ENCODE results near the gene TSFM.

Gene TSFM

DNA sequence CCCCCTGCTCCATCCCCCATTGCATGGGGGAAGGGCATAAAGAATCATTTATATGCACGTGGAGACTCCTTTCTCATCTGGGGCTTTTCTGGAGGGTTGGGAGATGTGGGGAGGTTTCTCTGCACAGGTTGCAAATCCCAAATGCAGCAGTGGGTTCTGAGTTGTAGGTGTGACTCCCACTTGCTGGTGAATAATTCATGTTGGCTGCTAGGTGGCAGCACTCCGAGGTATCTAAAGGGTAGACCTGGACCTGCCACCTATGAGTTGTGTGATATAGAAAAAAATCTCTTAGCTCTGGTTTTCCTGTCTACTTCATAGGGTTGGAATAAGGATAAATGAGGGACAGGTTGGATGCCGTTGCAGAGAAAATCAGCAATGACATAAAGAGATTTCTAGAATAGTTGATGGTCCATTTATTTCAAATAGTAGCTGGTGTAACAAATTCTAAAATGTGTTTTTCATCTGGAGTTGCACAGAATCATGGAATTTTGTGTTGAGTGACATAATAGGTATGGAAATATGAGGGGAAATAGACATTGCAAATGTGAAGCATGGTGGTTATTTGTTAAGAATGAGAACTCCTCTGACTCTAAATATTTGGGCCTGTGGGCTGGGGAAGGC lies 23.1 kb upstream of the TSFM start:
- H3K36me3 ChIP-seq (ENCODE audit: control insufficient read depth, insufficient read depth, low read length) = no peaks in the 10 kb centered on the region
- no peak overlapping the region for H2AK5ac ChIP-seq (ENCODE audit: low read length)
- no peak overlapping the region for H4K5ac ChIP-seq (ENCODE audit: low read length)
- H3K9ac ChIP-seq (ENCODE audit: low read length) = no peak overlapping the region
- H3K4me1 ChIP-seq (ENCODE audit: control insufficient read depth, low read depth, low read length) = no peaks in the 10 kb centered on the region
- H3K56ac ChIP-seq (ENCODE audit: low read length) = no peak overlapping the region
- H4K8ac ChIP-seq (ENCODE audit: low read depth, low read length) = no peak overlapping the region
- H3K18ac ChIP-seq (ENCODE audit: low read length) = no peak overlapping the region
- H2BK120ac ChIP-seq (ENCODE audit: low read depth, low read length) = no peak overlapping the region
- no peak overlapping the region for H2BK5ac ChIP-seq (ENCODE audit: low read length)
- peaks cover 18% of the 10 kb centered on the region for H3K27me3 ChIP-seq (ENCODE audit: insufficient read depth, low read length, poor library complexity)
- peak; percentile 59 for DNase-seq
- no peak overlapping the region for H3K23ac ChIP-seq (ENCODE audit: low read length)
- no peak overlapping the region for H2BK15ac ChIP-seq (replicated peaks; ENCODE audit: low read depth)
- H3K79me2 ChIP-seq (ENCODE audit: control insufficient read depth, insufficient read depth, low read length) = no peaks in the 10 kb centered on the region
- WGBS (ENCODE audit: extremely low coverage, insufficient coverage, low lambda C conversion rate) = no CpG with 5 or more reads among the region's 3 CpGs
- H3K4ac ChIP-seq (ENCODE audit: low read depth, low read length) = no peak overlapping the region
- no peak overlapping the region for H3K27ac ChIP-seq (ENCODE audit: low read depth, low read length)
- no peak overlapping the region for H3K4me2 ChIP-seq (ENCODE audit: low read length)
- no peak overlapping the region for H3K4me3 ChIP-seq (ENCODE audit: low read length)
- no peaks in the 10 kb centered on the region for H3K79me1 ChIP-seq (ENCODE audit: low read length)

- Histone ChIP-seq H2BK15ac (replicated peaks; ENCODE audit: low read depth) (no peak overlapping the region), H3K4me1 (ENCODE audit: control insufficient read depth, low read depth, low read length) (peaks cover 2% of the 10 kb centered on the region), H3K56ac (ENCODE audit: low read length) (no peak overlapping the region), H3K79me2 (ENCODE audit: control insufficient read depth, insufficient read depth, low read length) (no peaks in the 10 kb centered on the region), H3K23ac (ENCODE audit: low read length) (no peak overlapping the region), H2AK5ac (ENCODE audit: low read length) (no peak overlapping the region), H3K27ac (ENCODE audit: low read depth, low read length) (no peak overlapping the region), H3K36me3 (ENCODE audit: control insufficient read depth, insufficient read depth, low read length) (no peaks in the 10 kb centered on the region), H2BK120ac (ENCODE audit: low read depth, low read length) (no peak overlapping the region), H4K5ac (ENCODE audit: low read length) (no peak overlapping the region), H3K18ac (ENCODE audit: low read length) (no peak overlapping the region), H3K4me2 (ENCODE audit: low read length) (no peak overlapping the region), H3K4me3 (ENCODE audit: low read length) (no peak overlapping the region), H2BK5ac (ENCODE audit: low read length) (no peak overlapping the region), H3K9ac (ENCODE audit: low read length) (no peak overlapping the region), H4K8ac (ENCODE audit: low read depth, low read length) (no peak overlapping the region), H3K4ac (ENCODE audit: low read depth, low read length) (no peak overlapping the region), H3K27me3 (ENCODE audit: insufficient read depth, low read length, poor library complexity) (peaks cover 21% of the 10 kb centered on the region), H3K79me1 (ENCODE audit: low read length) (no peaks in the 10 kb centered on the region)
- no peak for DNase-seq
- WGBS (ENCODE audit: extremely low coverage, insufficient coverage, low lambda C conversion rate) = no CpG with 5 or more reads among the region's 3 CpGs
These were observed 22.1 kb upstream of the TSFM start for GRCh38 chr12:57760347-57760982.

- no peak for DNase-seq
- WGBS (ENCODE audit: extremely low coverage, insufficient coverage, low lambda C conversion rate) = no CpG with 5 or more reads among the region's 4 CpGs
- peaks cover 20% of the 10 kb centered on the region for H3K27me3 ChIP-seq (ENCODE audit: insufficient read depth, low read length, poor library complexity)
These were observed 21.1 kb upstream of the TSFM start for GRCh38 chr12:57761391-57761998.

GRCh38 chr12:57762463-57762862 lies 20.1 kb upstream of the TSFM start:
- H3K23ac ChIP-seq (ENCODE audit: low read length) = no peak overlapping the region
- DNase-seq = no peak
- no peak overlapping the region for H3K4me2 ChIP-seq (ENCODE audit: low read length)
- no peak overlapping the region for H3K4me3 ChIP-seq (ENCODE audit: low read length)
- H3K18ac ChIP-seq (ENCODE audit: low read length) = no peak overlapping the region
- no peak overlapping the region for H2BK120ac ChIP-seq (ENCODE audit: low read depth, low read length)
- H3K27me3 ChIP-seq (ENCODE audit: insufficient read depth, low read length, poor library complexity) = peaks cover 19% of the 10 kb centered on the region
- no peaks in the 10 kb centered on the region for H3K79me2 ChIP-seq (ENCODE audit: control insufficient read depth, insufficient read depth, low read length)
- H3K9ac ChIP-seq (ENCODE audit: low read length) = no peak overlapping the region
- no peak overlapping the region for H3K4ac ChIP-seq (ENCODE audit: low read depth, low read length)
- H2BK5ac ChIP-seq (ENCODE audit: low read length) = no peak overlapping the region
- H3K79me1 ChIP-seq (ENCODE audit: low read length) = no peaks in the 10 kb centered on the region
- peaks cover 9% of the 10 kb centered on the region for H3K4me1 ChIP-seq (ENCODE audit: control insufficient read depth, low read depth, low read length)
- no peak overlapping the region for H3K27ac ChIP-seq (ENCODE audit: low read depth, low read length)
- no peak overlapping the region for H3K56ac ChIP-seq (ENCODE audit: low read length)
- no peak overlapping the region for H4K8ac ChIP-seq (ENCODE audit: low read depth, low read length)
- no peak overlapping the region for H2AK5ac ChIP-seq (ENCODE audit: low read length)
- no peak overlapping the region for H4K5ac ChIP-seq (ENCODE audit: low read length)
- no peaks in the 10 kb centered on the region for H3K36me3 ChIP-seq (ENCODE audit: control insufficient read depth, insufficient read depth, low read length)
- no CpG with 5 or more reads among the region's 2 CpGs for WGBS (ENCODE audit: extremely low coverage, insufficient coverage, low lambda C conversion rate)
- H2BK15ac ChIP-seq (replicated peaks; ENCODE audit: low read depth) = no peak overlapping the region

More at GRCh38 chr12:57761391-57761998, 21.1 kb upstream of the TSFM start:
- H3K79me2 ChIP-seq (ENCODE audit: control insufficient read depth, insufficient read depth, low read length) = no peaks in the 10 kb centered on the region
- H3K23ac ChIP-seq (ENCODE audit: low read length) = no peak overlapping the region
- peaks cover 8% of the 10 kb centered on the region for H3K4me1 ChIP-seq (ENCODE audit: control insufficient read depth, low read depth, low read length)
- H3K18ac ChIP-seq (ENCODE audit: low read length) = no peak overlapping the region
- H3K4me2 ChIP-seq (ENCODE audit: low read length) = no peak overlapping the region
- no peaks in the 10 kb centered on the region for H3K36me3 ChIP-seq (ENCODE audit: control insufficient read depth, insufficient read depth, low read length)
- no peak overlapping the region for H3K27ac ChIP-seq (ENCODE audit: low read depth, low read length)
- H2BK15ac ChIP-seq (replicated peaks; ENCODE audit: low read depth) = no peak overlapping the region
- H3K4me3 ChIP-seq (ENCODE audit: low read length) = no peak overlapping the region
- H4K8ac ChIP-seq (ENCODE audit: low read depth, low read length) = no peak overlapping the region
- no peak overlapping the region for H3K4ac ChIP-seq (ENCODE audit: low read depth, low read length)
- no peaks in the 10 kb centered on the region for H3K79me1 ChIP-seq (ENCODE audit: low read length)
- H2BK120ac ChIP-seq (ENCODE audit: low read depth, low read length) = no peak overlapping the region
- H2BK5ac ChIP-seq (ENCODE audit: low read length) = no peak overlapping the region
- H3K56ac ChIP-seq (ENCODE audit: low read length) = no peak overlapping the region
- no peak overlapping the region for H3K9ac ChIP-seq (ENCODE audit: low read length)
- H2AK5ac ChIP-seq (ENCODE audit: low read length) = no peak overlapping the region
- H4K5ac ChIP-seq (ENCODE audit: low read length) = no peak overlapping the region

GRCh38 chr12:57763881-57764661 lies 18.5 kb upstream of the TSFM start:
- no peak overlapping the region for H2BK120ac ChIP-seq (ENCODE audit: low read depth, low read length)
- no peak overlapping the region for H2BK15ac ChIP-seq (replicated peaks; ENCODE audit: low read depth)
- H3K36me3 ChIP-seq (ENCODE audit: control insufficient read depth, insufficient read depth, low read length) = peaks cover 2% of the 10 kb centered on the region
- H2AK5ac ChIP-seq (ENCODE audit: low read length) = no peak overlapping the region
- H3K79me1 ChIP-seq (ENCODE audit: low read length) = no peaks in the 10 kb centered on the region
- H3K4ac ChIP-seq (ENCODE audit: low read depth, low read length) = no peak overlapping the region
- no peak overlapping the region for H3K23ac ChIP-seq (ENCODE audit: low read length)
- peaks cover 19% of the 10 kb centered on the region for H3K27me3 ChIP-seq (ENCODE audit: insufficient read depth, low read length, poor library complexity)
- DNase-seq = no peak
- H3K4me2 ChIP-seq (ENCODE audit: low read length) = no peak overlapping the region
- no peak overlapping the region for H3K9ac ChIP-seq (ENCODE audit: low read length)
- H3K56ac ChIP-seq (ENCODE audit: low read length) = no peak overlapping the region
- no peak overlapping the region for H3K27ac ChIP-seq (ENCODE audit: low read depth, low read length)
- WGBS (ENCODE audit: extremely low coverage, insufficient coverage, low lambda C conversion rate) = no CpG with 5 or more reads among the region's 6 CpGs
- H2BK5ac ChIP-seq (ENCODE audit: low read length) = no peak overlapping the region
- H3K18ac ChIP-seq (ENCODE audit: low read length) = no peak overlapping the region
- peaks cover 9% of the 10 kb centered on the region for H3K4me1 ChIP-seq (ENCODE audit: control insufficient read depth, low read depth, low read length)
- H3K4me3 ChIP-seq (ENCODE audit: low read length) = no peak overlapping the region
- no peak overlapping the region for H4K5ac ChIP-seq (ENCODE audit: low read length)
- no peak overlapping the region for H4K8ac ChIP-seq (ENCODE audit: low read depth, low read length)
- no peaks in the 10 kb centered on the region for H3K79me2 ChIP-seq (ENCODE audit: control insufficient read depth, insufficient read depth, low read length)
